ENCODE results near the gene PLOD3.

PLOD3 gene

GRCh38 chr7:101165075-101165957 lies 52.1 kb downstream of the PLOD3 start, which contains the start of gene VGF:
TSS of gene VGF (minus strand) at chr7:101165569. CDS start at chr7:101164843, 726 bp downstream.
- DNase-seq (ENCODE audit: low read depth in 2 of 2) = peak; percentile 77 to 85

GRCh38 chr7:101164071-101164840 lies 53.1 kb downstream of the PLOD3 start:
- DNase-seq (ENCODE audit: low read depth in 2 of 2) = no peak

GRCh38 chr7:101163279-101164070 lies 53.9 kb downstream of the PLOD3 start:
- no peak for DNase-seq (ENCODE audit: low read depth in 2 of 2)

- no peak for DNase-seq (ENCODE audit: low read depth in 2 of 2)
These were observed 54.7 kb downstream of the PLOD3 start for GRCh38 chr7:101162551-101163278.

- DNase-seq (ENCODE audit: low read depth in 2 of 2) = no peak
These were observed 55.5 kb downstream of the PLOD3 start for GRCh38 chr7:101161692-101162471.

GRCh38 chr7:101160910-101161309 lies 56.5 kb downstream of the PLOD3 start:
- DNase-seq (ENCODE audit: low read depth in 2 of 2) = no peak

- DNase-seq (ENCODE audit: low read depth in 2 of 2) = no peak
These were observed 57.4 kb downstream of the PLOD3 start for GRCh38 chr7:101159696-101160674.

- no peak for DNase-seq (ENCODE audit: low read depth in 2 of 2)
These were observed 60.4 kb downstream of the PLOD3 start for GRCh38 chr7:101156866-101157589.

GRCh38 chr7:101156277-101156676 lies 61.1 kb downstream of the PLOD3 start:
- DNase-seq (ENCODE audit: low read depth in 2 of 2) = no peak
